ENCODE results near the gene BTNL9. TPM values are rescaled to one million over a fixed set of nuclear protein-coding genes. Genes with fewer than 3 reads are reported as not detected.

BTNL9 gene
- total RNA-seq, 1 donor from 2014 or later, result not detected

- H3K9me3 Mint-ChIP-seq (ENCODE audit: low read depth), result peaks cover 10% of the 10 kb centered on the region
- H3K36me3 Mint-ChIP-seq (ENCODE audit: insufficient read depth), result no peaks in the 10 kb centered on the region
- no peak overlapping the region for H3K4me3 Mint-ChIP-seq (ENCODE audit: low read depth)
- no peak overlapping the region for H3K27ac Mint-ChIP-seq
- no peak for TF ChIP-seq CTCF (IDR thresholded peaks at IDR 0.05; ENCODE audit: unreplicated experiment)
- peaks cover 39% of the 10 kb centered on the region for H3K27me3 Mint-ChIP-seq
- DNase-seq (ENCODE audit: low spot score, unreplicated experiment), result no peak
- no peaks in the 10 kb centered on the region for H3K4me1 Mint-ChIP-seq (ENCODE audit: low read depth)
Observed at GRCh38 chr5:181020688-181021087, 19.4 kb upstream of the BTNL9 start.

- DNase-seq (ENCODE audit: low spot score, unreplicated experiment), result no peak
- Mint-ChIP-seq H3K4me3 (ENCODE audit: low read depth) (no peak overlapping the region), H3K27ac (no peak overlapping the region), H3K27me3 (peaks cover 48% of the 10 kb centered on the region), H3K36me3 (ENCODE audit: insufficient read depth) (no peaks in the 10 kb centered on the region), H3K4me1 (ENCODE audit: low read depth) (no peaks in the 10 kb centered on the region), H3K9me3 (ENCODE audit: low read depth) (peaks cover 10% of the 10 kb centered on the region)
- TF ChIP-seq CTCF (IDR thresholded peaks at IDR 0.05; ENCODE audit: unreplicated experiment), result no peak
Observed at GRCh38 chr5:181024245-181025064, 15.6 kb upstream of the BTNL9 start.

- DNase-seq (ENCODE audit: low spot score, unreplicated experiment), result no peak
- Mint-ChIP-seq H3K36me3 (ENCODE audit: insufficient read depth) (no peaks in the 10 kb centered on the region), H3K27me3 (peaks cover 60% of the 10 kb centered on the region), H3K4me3 (ENCODE audit: low read depth) (peak overlapping the region; percentile 1), H3K9me3 (ENCODE audit: low read depth) (peaks cover 9% of the 10 kb centered on the region), H3K4me1 (ENCODE audit: low read depth) (no peaks in the 10 kb centered on the region), H3K27ac (no peak overlapping the region)
- no peak for TF ChIP-seq CTCF (IDR thresholded peaks at IDR 0.05; ENCODE audit: unreplicated experiment)
Observed at GRCh38 chr5:181027452-181028031, 12.5 kb upstream of the BTNL9 start.

GRCh38 chr5:181028032-181028819 lies 11.8 kb upstream of the BTNL9 start:
- TF ChIP-seq CTCF (IDR thresholded peaks at IDR 0.05; ENCODE audit: unreplicated experiment), result no peak
- Mint-ChIP-seq H3K36me3 (ENCODE audit: insufficient read depth) (no peaks in the 10 kb centered on the region), H3K4me1 (ENCODE audit: low read depth) (no peaks in the 10 kb centered on the region), H3K27ac (no peak overlapping the region), H3K9me3 (ENCODE audit: low read depth) (peaks cover 8% of the 10 kb centered on the region), H3K27me3 (peaks cover 60% of the 10 kb centered on the region), H3K4me3 (ENCODE audit: low read depth) (peak overlapping the region; percentile 1)
- DNase-seq (ENCODE audit: low spot score, unreplicated experiment), result no peak

- Mint-ChIP-seq H3K4me1 (ENCODE audit: low read depth) (no peaks in the 10 kb centered on the region), H3K36me3 (ENCODE audit: insufficient read depth) (no peaks in the 10 kb centered on the region), H3K9me3 (ENCODE audit: low read depth) (peaks cover 11% of the 10 kb centered on the region), H3K27me3 (peaks cover 55% of the 10 kb centered on the region), H3K27ac (no peak overlapping the region), H3K4me3 (ENCODE audit: low read depth) (no peak overlapping the region)
- DNase-seq (ENCODE audit: low spot score, unreplicated experiment), result no peak
- no peak for TF ChIP-seq CTCF (IDR thresholded peaks at IDR 0.05; ENCODE audit: unreplicated experiment)
Observed at GRCh38 chr5:181031716-181032115, 8.3 kb upstream of the BTNL9 start.

All from progenitor cell of endocrine pancreas (in vitro differentiated cells).